K562 (cell line): ENCODE measurements around the gene TOP3A.

Experiments used
- CTCF ChIP-seq, 3 experiments: IDR thresholded peaks in 2 of 3; conservative IDR thresholded peaks in 1 of 3; 2 replicates each; pipeline ENCODE4 v1.5.1; 2011 to 2012; ENCODE audit warnings: low read length in 3 of 3, mild to moderate bottlenecking in 3 of 3, control low read depth in 2 of 3, improper control_type of control experiment in 1 of 3, inconsistent platforms in 1 of 3, low read depth in 1 of 3, mixed read lengths in 1 of 3, moderate library complexity in 1 of 3; ENCODE audit not compliant: insufficient read depth in 2 of 3
- MLX ChIP-seq, 2 experiments: fragments of 450-650 bp in 1 of 2; sonication (generic) in 1 of 2; formaldehyde crosslinking; conservative IDR thresholded peaks; 2 replicates each; pipeline versions ENCODE4 v1.4.0 to v1.8.1; 2020 to 2022; ENCODE audit warnings: mild to moderate bottlenecking in 1 of 2, missing genetic modification reagents in 1 of 2
- SREBF2 ChIP-seq: sonication (generic); formaldehyde crosslinking; IDR thresholded peaks from 2 replicates; pipeline ENCODE4 v1.4.0; 2020; ENCODE audit warnings: mild to moderate bottlenecking, missing genetic modification reagents

- no peak for TF ChIP-seq MLX (CRISPR knock-in tag; conservative IDR thresholded peaks at IDR 0.05)
- no peak for TF ChIP-seq CTCF (IDR thresholded peaks at IDR 0.05 in 2 of 3, conservative IDR thresholded peaks at IDR 0.05 in 1 of 3; ENCODE audit: insufficient read depth in 2 of 3, low read depth in 1 of 3, low read length in 3 of 3)
- no peak for TF ChIP-seq SREBF2
These were observed 35.9 kb downstream of the TOP3A start for GRCh38 chr17:18278867-18279266.
